Central memory CD8-positive, alpha-beta T cell (primary cell): ENCODE results near the gene ABL1.
A peak's percentile ranks its signal among the peaks of the same experiment; 100 is the strongest.

Experiments
- ATAC-seq: fragments of 150-1000 bp; cut with Tn5 transposase; replicated peaks from 2 replicates; pipeline ENCODE4 v1.10.0; 2022; ENCODE audit warnings: mild to moderate bottlenecking, moderate FRiP score, moderate number of reproducible peaks; ENCODE audit not compliant: poor library complexity, severe bottlenecking; ENCODE audit errors: extremely low read depth
- DNase-seq, 2 donors: peaks; one replicate each; pipeline ENCODE4 v3.0.0; 2021; ENCODE audit warnings: low spot score in 2 of 2
- H3K27ac Mint-ChIP-seq: one replicate; pipeline ENCODE4 v1.8.0; 2022; ENCODE audit warnings: low read depth, mild to moderate bottlenecking, moderate library complexity, mixed read lengths
- H3K27me3 Mint-ChIP-seq: one replicate; pipeline ENCODE4 v1.8.0; 2022; ENCODE audit warnings: mixed read lengths
- H3K36me3 Mint-ChIP-seq: one replicate; pipeline ENCODE4 v1.8.0; 2022; ENCODE audit warnings: mild to moderate bottlenecking, moderate library complexity, mixed read lengths; ENCODE audit not compliant: insufficient read depth
- H3K4me1 Mint-ChIP-seq: one replicate; pipeline ENCODE4 v1.8.0; 2022; ENCODE audit warnings: mixed read lengths
- H3K4me3 Mint-ChIP-seq: one replicate; pipeline ENCODE4 v1.8.0; 2022; ENCODE audit warnings: mild to moderate bottlenecking, moderate library complexity, mixed read lengths
- H3K9me3 Mint-ChIP-seq: one replicate; pipeline ENCODE4 v1.8.0; 2022; ENCODE audit warnings: mixed read lengths

ABL1 gene

DNA sequence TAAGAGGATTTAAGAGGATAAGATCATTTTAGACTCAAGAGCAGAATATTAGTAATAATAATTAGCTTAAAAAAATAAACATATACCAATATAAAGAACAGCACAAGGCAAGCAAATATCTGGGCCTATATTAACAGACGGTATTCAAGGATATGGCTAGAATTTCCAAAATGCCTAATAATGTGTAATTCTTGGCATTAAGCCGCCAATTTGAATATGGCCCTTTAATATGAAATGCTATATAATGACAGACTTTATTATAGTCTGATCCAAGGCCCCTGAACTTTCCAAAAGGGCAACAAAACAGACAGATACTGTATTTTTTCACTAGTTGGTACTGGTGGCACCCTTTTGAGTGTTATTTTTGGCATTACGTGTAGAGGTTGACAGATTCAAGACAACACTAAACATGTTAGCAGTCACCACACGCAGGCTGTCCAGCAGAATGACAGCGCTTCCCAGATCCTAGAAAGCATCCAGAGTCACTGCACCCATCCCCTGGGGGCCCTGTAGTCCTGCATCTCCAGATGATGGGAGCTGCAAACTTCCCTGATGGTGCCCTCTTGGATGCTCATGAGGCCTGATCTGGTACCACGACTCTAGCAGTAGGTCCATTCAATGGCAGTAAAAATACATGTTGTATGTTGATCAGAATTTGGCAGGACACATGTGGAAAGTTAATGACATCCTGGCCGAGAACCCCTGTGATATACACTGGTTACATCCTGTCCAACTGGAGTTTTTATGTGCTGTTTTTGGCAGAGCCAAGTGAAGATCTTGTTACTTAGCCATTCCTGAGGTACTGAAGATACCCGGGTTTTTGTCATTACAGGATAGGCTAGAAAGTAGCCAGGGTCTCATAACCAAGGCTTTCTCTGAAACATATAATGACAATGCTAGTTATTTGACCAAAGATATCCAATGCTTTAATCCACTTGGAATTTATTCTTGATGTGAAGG is 1.7 kb upstream of the ABL1 start:
- ATAC-seq (no peak), DNase-seq (no peak)
- peaks cover 14% of the 10 kb centered on the region for H3K36me3 Mint-ChIP-seq
- peak overlapping the region; percentile 58 for H3K27ac Mint-ChIP-seq
- peak overlapping the region; percentile 99 for H3K4me3 Mint-ChIP-seq
- H3K27me3 Mint-ChIP-seq = no peaks in the 10 kb centered on the region
- H3K4me1 Mint-ChIP-seq = peaks cover 46% of the 10 kb centered on the region
- peaks cover 6% of the 10 kb centered on the region for H3K9me3 Mint-ChIP-seq

DNA sequence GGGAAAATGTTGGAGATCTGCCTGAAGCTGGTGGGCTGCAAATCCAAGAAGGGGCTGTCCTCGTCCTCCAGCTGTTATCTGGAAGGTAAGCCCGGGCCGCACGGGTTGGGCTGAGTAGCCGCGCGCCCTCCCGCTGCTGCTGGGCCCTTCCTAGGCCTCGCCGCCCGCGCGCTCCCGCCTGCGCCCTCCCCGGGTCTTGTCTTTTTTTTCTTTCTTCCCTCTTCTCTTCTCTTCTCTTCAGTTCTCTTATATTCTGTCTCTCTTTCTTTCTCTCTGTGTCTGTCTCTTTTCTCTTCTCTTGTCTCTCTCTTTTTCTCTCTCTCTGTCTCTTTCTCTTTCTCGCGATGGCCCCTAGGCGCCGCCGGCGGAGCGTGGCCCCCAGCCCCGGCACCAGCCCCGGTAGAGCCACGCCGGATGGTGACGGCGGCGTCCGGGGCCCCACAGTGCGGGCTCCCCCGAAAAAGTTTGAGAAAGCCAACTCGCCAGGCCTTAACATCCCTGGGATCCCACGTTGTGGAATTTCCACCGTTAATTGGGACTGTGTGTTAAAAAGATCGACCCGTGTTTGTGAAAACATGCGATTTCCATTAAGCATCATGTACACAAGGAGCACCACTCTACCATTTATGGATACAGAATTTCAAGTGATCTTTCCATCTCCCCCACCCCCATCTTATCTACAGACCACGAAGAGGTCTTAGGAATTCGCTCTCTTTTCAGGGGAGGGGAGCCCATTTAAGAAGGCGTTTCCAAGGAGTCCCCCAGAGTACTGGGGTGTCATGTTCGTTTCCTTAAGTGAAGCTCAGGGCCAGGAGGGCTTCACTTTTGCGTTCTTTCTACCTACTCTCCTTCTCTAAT is 616 bp downstream of the ABL1 start:
- Mint-ChIP-seq H3K36me3 (peaks cover 13% of the 10 kb centered on the region), H3K9me3 (no peaks in the 10 kb centered on the region), H3K27ac (peak overlapping the region; percentile 100), H3K27me3 (no peaks in the 10 kb centered on the region), H3K4me3 (peak overlapping the region; percentile 99), H3K4me1 (peaks cover 51% of the 10 kb centered on the region)
- DNase-seq (peak in 1 of 2 donors; percentile 10), ATAC-seq (no peak)

DNA sequence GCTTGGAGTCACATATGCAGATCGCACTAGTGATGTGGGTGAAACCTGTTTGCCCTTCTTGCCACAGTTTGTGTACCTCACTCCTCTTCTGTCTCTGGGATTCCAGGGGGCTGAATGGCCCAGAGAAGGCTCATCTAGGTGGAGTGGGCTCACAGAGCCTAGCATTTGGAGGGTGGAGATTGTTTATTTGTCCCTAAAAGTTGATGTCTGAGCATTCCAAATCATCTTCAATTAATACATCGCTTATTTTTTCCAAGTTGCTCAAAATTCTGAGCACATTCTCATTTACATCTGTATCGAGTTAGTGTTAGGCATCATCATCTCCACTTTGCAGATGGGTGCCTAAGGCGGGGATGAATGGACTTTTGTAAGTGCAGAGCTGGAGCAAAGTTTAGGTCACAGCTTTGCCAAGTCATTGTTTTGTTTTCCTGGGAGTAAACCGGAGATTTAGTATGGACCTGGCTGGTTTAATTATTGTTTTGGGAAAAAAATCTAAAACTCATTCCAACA is 2.0 kb downstream of the ABL1 start:
- Mint-ChIP-seq H3K4me3 (peak overlapping the region; percentile 56), H3K9me3 (no peaks in the 10 kb centered on the region), H3K36me3 (peaks cover 13% of the 10 kb centered on the region), H3K27ac (no peak overlapping the region), H3K4me1 (peaks cover 51% of the 10 kb centered on the region), H3K27me3 (no peaks in the 10 kb centered on the region)
- ATAC-seq (no peak), DNase-seq (no peak)

DNA sequence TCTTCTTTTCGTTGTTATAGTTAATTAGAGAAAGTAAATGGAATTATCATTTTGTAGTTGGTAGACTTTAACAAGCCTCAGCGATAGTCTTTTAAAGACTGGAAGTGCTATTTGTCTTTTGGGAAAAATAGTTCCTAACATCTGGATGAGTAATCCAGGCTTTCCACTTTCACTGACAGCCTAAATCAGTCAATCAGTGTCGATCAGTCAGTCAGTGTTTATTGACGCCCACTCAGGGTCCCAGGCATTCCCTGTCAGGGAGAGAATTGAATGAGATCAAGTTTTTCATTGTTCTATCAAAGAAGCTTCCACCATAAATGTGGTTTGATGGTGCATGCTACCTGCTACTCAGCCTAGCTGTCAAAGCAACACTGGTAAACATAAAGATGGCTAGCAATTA is 2.6 kb downstream of the ABL1 start:
- H3K27me3 Mint-ChIP-seq = no peaks in the 10 kb centered on the region
- DNase-seq (no peak), ATAC-seq (no peak)
- no peak overlapping the region for H3K4me3 Mint-ChIP-seq
- H3K27ac Mint-ChIP-seq = no peak overlapping the region
- no peaks in the 10 kb centered on the region for H3K9me3 Mint-ChIP-seq
- H3K36me3 Mint-ChIP-seq = peaks cover 13% of the 10 kb centered on the region
- peaks cover 46% of the 10 kb centered on the region for H3K4me1 Mint-ChIP-seq

DNA sequence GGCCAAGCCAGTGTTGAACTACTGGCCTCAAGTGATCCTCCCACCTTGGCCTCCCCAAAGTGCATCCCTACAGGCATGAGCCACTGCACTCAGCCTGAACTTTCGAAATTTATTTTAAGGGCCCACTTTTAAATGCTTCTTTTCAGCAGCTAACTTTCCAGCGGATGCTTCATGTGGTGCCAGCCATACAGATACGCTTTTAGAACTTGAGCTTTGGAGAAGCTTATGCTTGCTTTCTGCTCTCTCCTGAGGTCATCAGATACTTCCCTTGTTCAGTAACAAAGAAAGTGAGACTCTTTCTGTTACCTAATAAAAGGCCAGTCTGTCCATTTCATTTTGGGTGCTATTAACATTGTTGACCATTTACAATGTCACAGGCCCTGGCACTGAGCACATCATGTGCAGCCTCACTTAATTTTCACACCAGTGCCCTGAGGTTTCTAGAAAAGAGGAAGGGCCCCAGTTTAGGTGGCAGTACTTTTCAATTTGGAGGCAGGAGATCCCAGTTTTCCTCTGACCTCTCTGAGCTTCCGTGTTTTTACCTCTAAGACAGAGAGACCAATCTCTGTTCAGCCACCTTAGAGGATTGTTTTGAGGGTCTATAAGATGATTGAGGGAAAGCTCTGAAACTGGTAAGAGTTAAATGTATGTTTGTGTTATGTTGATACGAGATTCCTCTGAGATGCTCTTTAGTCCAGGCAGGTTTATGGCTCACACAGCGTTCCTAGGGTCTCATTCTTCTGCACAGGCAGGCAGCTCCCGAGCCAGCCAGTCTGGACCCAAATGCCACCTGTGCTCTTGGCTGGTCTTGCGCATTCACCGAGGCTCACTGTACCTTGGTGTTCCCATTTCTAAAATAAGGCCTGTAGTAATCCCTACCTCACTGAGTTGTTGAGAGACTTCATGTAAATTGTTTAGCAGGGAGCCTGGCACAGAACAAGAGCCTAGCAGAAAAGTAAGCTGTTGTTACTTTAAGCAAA is 4.4 kb downstream of the ABL1 start:
- DNase-seq = no peak
- Mint-ChIP-seq H3K36me3 (peaks cover 14% of the 10 kb centered on the region), H3K27me3 (no peaks in the 10 kb centered on the region), H3K4me1 (peaks cover 50% of the 10 kb centered on the region), H3K9me3 (no peaks in the 10 kb centered on the region), H3K4me3 (no peak overlapping the region), H3K27ac (no peak overlapping the region)
- ATAC-seq = no peak

DNA sequence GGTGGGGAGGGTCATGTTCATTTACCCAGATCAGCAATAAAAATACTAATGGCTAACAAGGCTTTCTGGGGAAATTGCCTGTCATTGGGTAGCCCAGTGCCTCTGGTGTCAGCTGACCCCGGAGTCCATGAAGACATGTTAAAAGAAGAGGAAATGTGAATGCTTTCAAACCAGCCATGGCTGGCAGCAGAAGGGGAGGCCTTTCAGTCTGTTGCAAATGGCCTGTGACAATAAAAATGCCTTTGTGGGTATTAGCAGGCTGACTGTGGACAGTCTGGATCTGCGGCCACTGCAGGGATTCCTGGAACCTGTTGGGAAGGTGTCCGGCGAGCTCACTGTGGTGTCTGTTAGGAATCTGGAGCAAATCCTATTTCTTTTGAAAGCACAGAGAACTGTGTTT is 7.5 kb downstream of the ABL1 start:
- Mint-ChIP-seq H3K36me3 (peaks cover 7% of the 10 kb centered on the region), H3K9me3 (no peaks in the 10 kb centered on the region), H3K27me3 (no peaks in the 10 kb centered on the region), H3K4me3 (no peak overlapping the region), H3K27ac (no peak overlapping the region), H3K4me1 (peaks cover 28% of the 10 kb centered on the region)
- no peak for ATAC-seq
- DNase-seq = no peak

DNA sequence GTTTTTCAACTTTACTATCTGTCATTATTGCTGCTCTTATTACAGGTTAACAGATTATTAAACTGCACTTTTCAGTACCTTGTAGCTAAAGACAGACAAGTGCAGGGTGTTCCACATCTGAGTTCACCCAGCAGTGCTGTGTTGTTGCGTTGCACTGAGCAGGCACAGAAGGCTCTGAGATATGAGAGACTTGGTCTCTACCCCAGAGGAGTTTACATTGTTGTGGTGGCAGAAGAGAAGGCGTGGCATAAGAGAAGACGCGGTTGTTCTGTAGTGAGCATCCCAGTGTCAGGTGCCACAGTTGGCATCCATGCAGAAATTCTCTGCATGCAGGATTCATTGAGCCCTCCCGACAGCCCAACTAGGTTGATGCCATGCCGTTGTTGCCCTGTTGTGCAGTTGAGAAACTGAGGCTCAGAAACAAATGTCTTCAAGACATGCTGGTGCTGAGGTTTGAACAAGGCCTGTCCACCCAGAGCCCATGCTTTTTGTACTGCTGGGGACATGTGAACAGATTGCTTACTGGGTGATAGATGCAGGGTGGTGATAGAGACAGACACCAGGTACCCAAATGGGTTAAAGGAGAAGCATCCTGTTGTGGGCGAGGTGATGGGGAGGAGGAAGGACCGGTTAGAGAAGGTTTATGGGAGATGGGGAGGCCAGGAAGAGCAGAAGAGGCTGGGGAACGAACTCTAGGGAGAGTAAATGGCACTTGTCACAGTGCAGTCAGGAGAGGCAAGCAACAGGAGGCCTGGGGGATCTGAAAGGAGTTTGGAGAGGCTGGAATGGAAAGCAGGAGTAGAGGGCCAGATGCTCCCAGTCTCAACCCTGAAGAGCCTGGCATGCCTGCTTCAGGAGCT is 8.2 kb downstream of the ABL1 start:
- ATAC-seq = no peak

DNA sequence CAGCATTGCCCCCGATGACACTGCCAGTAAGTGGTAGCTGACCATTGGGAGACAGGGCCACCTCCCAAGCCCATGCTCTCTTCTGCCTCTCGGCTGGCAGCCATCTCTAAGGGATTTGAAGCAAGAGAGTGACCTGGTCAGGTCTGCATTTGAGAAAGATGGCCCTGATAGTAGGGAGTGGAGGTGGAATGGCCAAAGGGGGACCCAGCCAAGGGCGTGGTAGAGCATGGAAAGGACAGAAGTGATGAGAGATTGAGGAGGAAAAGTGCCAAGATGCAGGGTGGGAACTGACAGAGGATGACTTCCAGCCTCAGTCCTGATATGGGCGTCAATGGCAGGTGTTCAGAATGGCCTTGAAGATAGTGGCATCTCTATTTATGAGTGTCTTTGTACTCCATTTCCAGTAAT is 9.0 kb downstream of the ABL1 start:
- no peak overlapping the region for H3K27ac Mint-ChIP-seq
- ATAC-seq (no peak), DNase-seq (no peak)
- peaks cover 16% of the 10 kb centered on the region for H3K4me1 Mint-ChIP-seq
- H3K36me3 Mint-ChIP-seq = peaks cover 8% of the 10 kb centered on the region
- no peaks in the 10 kb centered on the region for H3K27me3 Mint-ChIP-seq
- no peaks in the 10 kb centered on the region for H3K9me3 Mint-ChIP-seq
- no peak overlapping the region for H3K4me3 Mint-ChIP-seq

More for the DNA sequence above, 8.2 kb downstream of the ABL1 start:
- no peaks in the 10 kb centered on the region for H3K9me3 Mint-ChIP-seq
- no peak for DNase-seq
- H3K4me1 Mint-ChIP-seq = peaks cover 22% of the 10 kb centered on the region
- no peaks in the 10 kb centered on the region for H3K27me3 Mint-ChIP-seq
- H3K27ac Mint-ChIP-seq = peak overlapping the region; percentile 33
- H3K36me3 Mint-ChIP-seq = peaks cover 8% of the 10 kb centered on the region
- H3K4me3 Mint-ChIP-seq = no peak overlapping the region

DNA sequence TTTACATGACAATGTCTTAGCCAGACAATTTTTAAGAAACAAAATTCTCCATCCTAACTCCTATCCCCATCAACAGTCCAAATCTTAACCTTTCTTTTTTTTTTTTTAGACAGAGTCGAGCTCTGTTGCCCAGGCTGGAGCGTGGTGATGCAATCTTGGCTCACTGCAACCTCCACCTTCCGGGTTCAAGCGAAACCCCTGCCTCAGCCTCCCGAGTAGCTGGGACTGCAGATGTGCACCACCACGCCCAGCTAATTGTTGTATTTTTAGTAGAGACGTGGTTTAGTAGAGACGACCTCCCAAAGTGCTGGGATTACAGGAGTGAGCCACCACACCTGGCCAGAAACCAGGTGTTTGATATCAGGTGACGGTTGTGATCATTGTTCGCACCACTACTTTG is 10.2 kb downstream of the ABL1 start:
- Mint-ChIP-seq H3K9me3 (no peaks in the 10 kb centered on the region), H3K27me3 (no peaks in the 10 kb centered on the region), H3K36me3 (peaks cover 7% of the 10 kb centered on the region), H3K4me3 (no peak overlapping the region), H3K27ac (no peak overlapping the region), H3K4me1 (peaks cover 22% of the 10 kb centered on the region)
- DNase-seq (no peak), ATAC-seq (no peak)

DNA sequence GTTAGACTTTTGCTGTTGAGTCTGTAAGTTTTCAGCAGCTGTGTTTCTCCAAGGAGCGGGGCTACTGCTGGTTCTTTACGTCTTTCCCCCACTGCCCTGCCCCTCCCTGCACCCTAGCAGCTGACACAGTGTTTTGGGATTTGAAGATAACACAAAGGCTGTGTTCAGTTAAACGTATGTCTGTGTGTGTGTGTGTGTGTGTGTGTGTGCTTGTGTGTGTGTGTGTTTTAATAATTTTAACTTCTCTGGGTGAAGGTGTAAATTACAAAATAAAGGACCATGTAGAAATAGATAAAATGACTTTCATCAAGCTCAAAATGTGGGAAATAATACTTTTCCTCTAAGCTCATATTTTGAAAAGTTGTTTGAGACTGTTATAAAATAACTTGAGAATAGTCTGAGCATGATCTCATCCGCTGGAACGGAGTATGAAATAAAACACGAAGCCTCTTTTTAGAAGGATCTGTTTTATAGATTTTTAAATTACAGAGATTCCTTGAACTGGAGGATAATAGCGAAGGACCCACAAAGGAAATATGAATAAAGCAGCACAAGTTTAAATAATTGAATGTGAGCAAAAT is 10.9 kb downstream of the ABL1 start:
- Mint-ChIP-seq H3K9me3 (no peaks in the 10 kb centered on the region), H3K27me3 (no peaks in the 10 kb centered on the region), H3K36me3 (peaks cover 10% of the 10 kb centered on the region), H3K4me3 (no peak overlapping the region), H3K4me1 (peaks cover 23% of the 10 kb centered on the region), H3K27ac (no peak overlapping the region)
- ATAC-seq (no peak), DNase-seq (no peak)
